Measurements from ENCODE around the gene TENT4A.

GRCh38 chr5:6674421-6674820 lies 38.8 kb upstream of the TENT4A start:
- TF ChIP-seq RAD21 (IDR thresholded peaks at IDR 0.05; ENCODE audit: low read length) (no peak), CTCF (conservative IDR thresholded peaks at IDR 0.05; ENCODE audit: low read depth, low read length) (no peak), FOS (IDR thresholded peaks at IDR 0.05; ENCODE audit: low read depth, low read length) (no peak), POLR2A (IDR thresholded peaks at IDR 0.05; ENCODE audit: low read depth, low read length) (no peak), MAFK (IDR thresholded peaks at IDR 0.05; ENCODE audit: low read depth, low read length) (no peak), MAZ (IDR thresholded peaks at IDR 0.05; ENCODE audit: borderline replicate concordance, low read depth, low read length) (no peak), NFE2L2 (IDR thresholded peaks at IDR 0.05; ENCODE audit: low read depth, low read length) (no peak), CEBPB (IDR thresholded peaks at IDR 0.05; ENCODE audit: low read depth, low read length) (no peak), SMC3 (IDR thresholded peaks at IDR 0.05; ENCODE audit: low read depth, low read length) (no peak)
